MG63 (cell line): ENCODE measurements around the gene ZNF491. TPM values are rescaled to one million over a fixed set of nuclear protein-coding genes. Genes with fewer than 3 reads are reported as not detected.
"Not testable (repeated sequence)": the region's sequence is repeated elsewhere in the genome, so short reads cannot be mapped to it uniquely, and the experiment has no call there.

ENCODE experiments used
- DNase-seq: peaks from one replicate; pipeline ENCODE4 v3.0.0-alpha.2; 2020
- H3K27me3 ChIP-seq: fragments of 250-450 bp; sonication (Bioruptor Pico); 2 replicates; pipeline ENCODE4 v1.5.1; 2020; ENCODE audit warnings: mild to moderate bottlenecking, moderate library complexity
- H3K36me3 ChIP-seq: fragments of 250-450 bp; sonication (Bioruptor Pico); 2 replicates; pipeline ENCODE4 v1.5.1; 2020; ENCODE audit warnings: mild to moderate bottlenecking, moderate library complexity
- H3K4me3 ChIP-seq: fragments of 250-450 bp; sonication (Bioruptor Pico); 2 replicates; pipeline ENCODE4 v1.5.1; 2020; ENCODE audit warnings: mild to moderate bottlenecking, moderate library complexity
- H3K9me3 ChIP-seq: fragments of 250-450 bp; sonication (Bioruptor Pico); 2 replicates; pipeline ENCODE4 v1.5.1; 2020; ENCODE audit warnings: mild to moderate bottlenecking, moderate library complexity
- total RNA-seq: library from RNA; depleted of rRNA; stranded (reverse); fragments of >200 nt; shearing (Covaris generic); gene quantifications from 2 replicates; pipeline ENCODE4 v1.2.3, GENCODE V29; 2014; ENCODE audit warnings: low replicate concordance; rRNA removed

Gene ZNF491
- total RNA-seq, 1 experiment from 2014 or later: not detected

- H3K9me3 ChIP-seq: peaks cover 16% of the 10 kb centered on the region; the same call in 1 of the 2 replicates
- not testable (repeated sequence) for H3K36me3 ChIP-seq, H3K4me3 ChIP-seq, H3K27me3 ChIP-seq, DNase-seq
Measured at GRCh38 chr19:11847615-11848014, 49.3 kb downstream of the ZNF491 start.

GRCh38 chr19:11848200-11848593 lies 49.9 kb downstream of the ZNF491 start:
- Histone ChIP-seq H3K27me3 (no peaks in the 10 kb centered on the region; the same call in 1 of the 2 replicates), H3K9me3 (peaks cover 19% of the 10 kb centered on the region), H3K36me3 (no peaks in the 10 kb centered on the region), H3K4me3 (peak overlapping the region; percentile 45)
- DNase-seq: no peak

- peaks cover 20% of the 10 kb centered on the region for H3K9me3 ChIP-seq
- peak; percentile 66 for DNase-seq
- H3K4me3 ChIP-seq: peak within 1 kb of the TSS; percentile 45
- H3K36me3 ChIP-seq: no peaks in the 10 kb centered on the region
- H3K27me3 ChIP-seq: no peaks in the 10 kb centered on the region; the same call in 1 of the 2 replicates
Measured at GRCh38 chr19:11848594-11849469, 50.5 kb downstream of the ZNF491 start, which contains the start of gene ZNF439. ZNF439 (plus strand) TSS chr19:11848726; CDS start chr19:11848868, 142 bp downstream.

GRCh38 chr19:11850289-11850688 lies 52.0 kb downstream of the ZNF491 start:
- H3K27me3 ChIP-seq, H3K4me3 ChIP-seq, DNase-seq, H3K36me3 ChIP-seq: not testable (repeated sequence)
- H3K9me3 ChIP-seq: peaks cover 14% of the 10 kb centered on the region

GRCh38 chr19:11853358-11853757 lies 55.0 kb downstream of the ZNF491 start:
- no peak for DNase-seq
- H3K27me3 ChIP-seq: no peaks in the 10 kb centered on the region
- H3K9me3 ChIP-seq: peaks cover 14% of the 10 kb centered on the region
- no peaks in the 10 kb centered on the region for H3K36me3 ChIP-seq
- no peak overlapping the region for H3K4me3 ChIP-seq

- H3K36me3 ChIP-seq: no peaks in the 10 kb centered on the region
- DNase-seq: no peak
- peaks cover 10% of the 10 kb centered on the region for H3K9me3 ChIP-seq
- no peaks in the 10 kb centered on the region for H3K27me3 ChIP-seq
- no peak overlapping the region for H3K4me3 ChIP-seq
Measured at GRCh38 chr19:11856596-11857250, 58.4 kb downstream of the ZNF491 start.

Other genes starting within 250 kb of the ZNF491 start
- 51.6 and 111 TPM in 2 replicates for gene ELOF1, start 239.3 kb upstream of the ZNF491 start, total RNA-seq
- not detected in 2 replicates for gene ACP5, start 220.9 kb upstream of the ZNF491 start, total RNA-seq
- gene ZNF627, start 201.0 kb upstream of the ZNF491 start, total RNA-seq: 32.4 and 33.2 TPM in 2 replicates
- 10.1 and 14.8 TPM in 2 replicates for gene ZNF823, start 59.6 kb upstream of the ZNF491 start, total RNA-seq
- 5.7 and 21.8 TPM in 2 replicates for gene ZNF441, start 31.5 kb upstream of the ZNF491 start, total RNA-seq
- gene ZNF440, start 15.8 kb downstream of the ZNF491 start, total RNA-seq: 13.6 and 20.9 TPM in 2 replicates
- gene ZNF439, start 50.2 kb downstream of the ZNF491 start, total RNA-seq: 0.40 and 0.64 TPM in 2 replicates
- gene ZNF69, start 89.3 kb downstream of the ZNF491 start, total RNA-seq: not detected in 2 replicates
- 19.3 and 24.5 TPM in 2 replicates for gene ZNF700, start 126.6 kb downstream of the ZNF491 start, total RNA-seq
- 0.22 and 0.40 TPM in 2 replicates for gene ZNF763, start 166.5 kb downstream of the ZNF491 start, total RNA-seq
- 15.7 and 16.1 TPM in 2 replicates for gene ZNF433, start 237.2 kb downstream of the ZNF491 start, total RNA-seq